ENCODE measurements around the gene PI4KA. TPM values are rescaled to one million over a fixed set of nuclear protein-coding genes. Genes with fewer than 3 reads are reported as not detected.
A peak's percentile ranks its signal among the peaks of the same experiment; 100 is the strongest.
"Not testable (repeated sequence)": the region's sequence is repeated elsewhere in the genome, so short reads cannot be mapped to it uniquely, and the experiment has no call there.

PI4KA gene
- total RNA-seq, 1 donor from 2014 or later, result 24.4 TPM

DNA sequence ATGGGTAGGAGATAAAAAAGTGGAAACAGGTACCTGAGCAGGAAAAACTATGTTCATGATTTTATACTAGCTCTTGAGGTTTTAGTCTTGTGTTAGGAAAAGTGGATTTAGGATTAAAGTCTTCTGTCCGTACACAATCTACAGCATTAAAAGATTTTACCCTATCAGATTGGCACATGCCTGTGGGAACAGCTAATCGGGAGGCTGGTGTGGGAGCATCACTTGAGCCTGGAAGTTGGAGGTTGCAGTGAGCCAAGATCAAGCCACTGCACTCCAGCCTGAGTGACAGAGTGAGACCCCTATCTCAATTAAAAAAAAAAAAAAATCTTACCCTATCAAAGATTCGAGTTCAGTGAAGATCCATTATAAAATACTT is 46.4 kb upstream of the PI4KA start:
- H4K20me1 ChIP-seq (ENCODE audit: low read depth), result no peaks in the 10 kb centered on the region
- H3K27me3 Mint-ChIP-seq (ENCODE audit: insufficient read depth, low read depth), result peaks cover 5% of the 10 kb centered on the region
- H3K9me3 ChIP-seq (ENCODE audit: low read depth), result no peaks in the 10 kb centered on the region
- no peak overlapping the region for H3K4me3 ChIP-seq
- H3K9ac ChIP-seq, result no peak overlapping the region
- no peak for TF ChIP-seq EZH2 (IDR thresholded peaks at IDR 0.05)
- TF ChIP-seq CTCF (IDR thresholded peaks at IDR 0.05), result no peak
- no peak for TF ChIP-seq EZH2phosphoT487 (IDR thresholded peaks at IDR 0.05)
- DNase-seq (ENCODE audit: low spot score), result no peak
- H3K27ac ChIP-seq, result no peak overlapping the region
- H3F3A ChIP-seq (ENCODE audit: low read depth), result no peaks in the 10 kb centered on the region
- no peaks in the 10 kb centered on the region for H3K36me3 Mint-ChIP-seq
- no peaks in the 10 kb centered on the region for H3K9me3 Mint-ChIP-seq
- peak overlapping the region; percentile 58 for H3K27ac Mint-ChIP-seq
- H3K4me3 Mint-ChIP-seq, result no peak overlapping the region
- H3K79me2 ChIP-seq (ENCODE audit: low read depth), result no peaks in the 10 kb centered on the region
- no peaks in the 10 kb centered on the region for H3K27me3 ChIP-seq
- H3K4me2 ChIP-seq, result no peak overlapping the region
- no peaks in the 10 kb centered on the region for H3K4me1 ChIP-seq
- no peak overlapping the region for H2AFZ ChIP-seq (replicated peaks)
- H3K4me1 Mint-ChIP-seq, result no peaks in the 10 kb centered on the region
- H3K36me3 ChIP-seq, result no peaks in the 10 kb centered on the region

GRCh38 chr22:20904008-20904979 is 45.7 kb upstream of the PI4KA start:
- H3K36me3 ChIP-seq, result no peaks in the 10 kb centered on the region
- H3K9me3 Mint-ChIP-seq, result no peaks in the 10 kb centered on the region
- TF ChIP-seq EZH2phosphoT487 (IDR thresholded peaks at IDR 0.05), result no peak
- TF ChIP-seq EZH2 (IDR thresholded peaks at IDR 0.05), result no peak
- TF ChIP-seq CTCF (IDR thresholded peaks at IDR 0.05), result no peak
- no peak overlapping the region for H3K4me3 ChIP-seq
- no peak overlapping the region for H3K4me3 Mint-ChIP-seq
- H3K4me1 ChIP-seq, result no peaks in the 10 kb centered on the region
- no peaks in the 10 kb centered on the region for H4K20me1 ChIP-seq (ENCODE audit: low read depth)
- no peaks in the 10 kb centered on the region for H3F3A ChIP-seq (ENCODE audit: low read depth)
- DNase-seq (ENCODE audit: low spot score), result no peak
- no peak overlapping the region for H3K27ac ChIP-seq
- H3K36me3 Mint-ChIP-seq, result no peaks in the 10 kb centered on the region
- peaks cover 5% of the 10 kb centered on the region for H3K27me3 Mint-ChIP-seq (ENCODE audit: insufficient read depth, low read depth)
- H3K9ac ChIP-seq, result no peak overlapping the region
- no peak overlapping the region for H3K4me2 ChIP-seq
- no peak overlapping the region for H2AFZ ChIP-seq (replicated peaks)
- no peaks in the 10 kb centered on the region for H3K27me3 ChIP-seq
- no peaks in the 10 kb centered on the region for H3K9me3 ChIP-seq (ENCODE audit: low read depth)
- no peaks in the 10 kb centered on the region for H3K79me2 ChIP-seq (ENCODE audit: low read depth)
- no peaks in the 10 kb centered on the region for H3K4me1 Mint-ChIP-seq
- H3K27ac Mint-ChIP-seq, result peak overlapping the region; percentile 58

GRCh38 chr22:20903093-20903492 is 44.5 kb upstream of the PI4KA start:
- no peaks in the 10 kb centered on the region for H3K27me3 ChIP-seq
- H3K27ac ChIP-seq, result no peak overlapping the region
- no peaks in the 10 kb centered on the region for H3K4me1 ChIP-seq
- no peak for DNase-seq (ENCODE audit: low spot score)
- Mint-ChIP-seq H3K36me3 (no peaks in the 10 kb centered on the region), H3K27me3 (ENCODE audit: insufficient read depth, low read depth) (peaks cover 5% of the 10 kb centered on the region), H3K27ac (no peak overlapping the region), H3K9me3 (no peaks in the 10 kb centered on the region), H3K4me1 (no peaks in the 10 kb centered on the region), H3K4me3 (no peak overlapping the region)
- no peaks in the 10 kb centered on the region for H3K79me2 ChIP-seq (ENCODE audit: low read depth)
- H3K36me3 ChIP-seq, result no peaks in the 10 kb centered on the region
- no peak overlapping the region for H3K4me2 ChIP-seq
- TF ChIP-seq EZH2phosphoT487 (IDR thresholded peaks at IDR 0.05), result no peak
- no peak for TF ChIP-seq CTCF (IDR thresholded peaks at IDR 0.05)
- no peak for TF ChIP-seq EZH2 (IDR thresholded peaks at IDR 0.05)
- H3K4me3 ChIP-seq, result no peak overlapping the region
- no peak overlapping the region for H3K9ac ChIP-seq
- H4K20me1 ChIP-seq (ENCODE audit: low read depth), result no peaks in the 10 kb centered on the region
- no peak overlapping the region for H2AFZ ChIP-seq (replicated peaks)
- no peaks in the 10 kb centered on the region for H3F3A ChIP-seq (ENCODE audit: low read depth)
- no peaks in the 10 kb centered on the region for H3K9me3 ChIP-seq (ENCODE audit: low read depth)

DNA sequence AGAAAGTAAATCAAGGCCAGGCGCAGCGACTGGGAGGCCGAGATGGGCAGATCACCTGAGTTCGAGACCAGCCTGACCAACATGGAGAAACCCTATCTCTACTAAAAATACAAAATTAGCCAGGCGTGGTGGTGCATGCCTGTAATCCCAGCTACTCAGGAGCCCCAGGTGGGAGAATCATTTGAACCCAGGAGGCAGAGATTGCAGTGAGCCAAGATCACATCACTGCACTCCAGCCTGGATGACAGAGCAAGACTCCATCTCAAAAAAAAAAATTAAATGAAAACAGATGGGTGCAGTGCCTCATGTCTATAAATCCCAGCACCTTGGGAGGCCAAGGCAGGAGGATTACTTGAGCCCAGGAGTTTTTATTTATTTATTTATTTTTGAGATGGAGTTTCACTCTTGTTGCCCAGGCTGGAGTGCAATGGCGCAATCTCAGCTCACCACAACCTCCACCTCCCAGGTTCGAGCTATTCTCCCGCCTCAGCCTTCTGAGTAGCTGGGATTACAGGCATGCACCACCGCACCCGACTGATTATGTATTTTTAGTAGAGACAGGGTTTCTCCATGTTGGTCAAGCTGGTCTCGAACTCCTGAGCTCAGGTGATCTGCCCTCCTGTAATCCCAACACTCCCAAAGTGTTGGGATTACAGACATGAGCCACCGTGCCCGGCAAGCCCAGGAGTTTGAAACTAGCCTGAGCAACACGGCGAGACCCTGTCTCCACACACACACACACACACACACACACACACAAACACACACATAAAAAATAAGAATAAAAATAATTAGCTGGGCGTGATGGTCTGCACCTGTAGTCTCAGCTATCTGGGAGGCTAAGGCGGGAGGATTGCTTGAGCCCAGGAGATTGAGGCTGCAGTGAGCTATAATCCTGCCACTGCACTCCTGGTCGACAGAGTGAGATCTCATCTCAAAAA is 42.8 kb upstream of the PI4KA start:
- H4K20me1 ChIP-seq (ENCODE audit: low read depth); H3K9me3 ChIP-seq (ENCODE audit: low read depth); H3K4me2 ChIP-seq; H3K4me1 ChIP-seq; H2AFZ ChIP-seq (replicated peaks); H3K79me2 ChIP-seq (ENCODE audit: low read depth); H3K27me3 ChIP-seq; H3K27ac ChIP-seq; H3K9me3 Mint-ChIP-seq; H3K27me3 Mint-ChIP-seq (ENCODE audit: insufficient read depth, low read depth); H3K4me3 Mint-ChIP-seq; H3K4me3 ChIP-seq; H3K27ac Mint-ChIP-seq; H3K9ac ChIP-seq; DNase-seq (ENCODE audit: low spot score); H3K36me3 ChIP-seq; H3K4me1 Mint-ChIP-seq; H3K36me3 Mint-ChIP-seq; H3F3A ChIP-seq (ENCODE audit: low read depth): not testable (repeated sequence)

Data from neural progenitor cell (in vitro differentiated cells).